Stimulated activated memory B cell treated with anti-CD40 and anti-IgM and Interleukin-4, amounts not matched to agents 10 μg/mL and 1 μg/mL and 100 μg/mL, for 72 hours (primary cell): Measurements from ENCODE around the gene PRDM15.

Experiments used
- ATAC-seq: fragments of 150-1000 bp; cut with Tn5 transposase; 2 replicates; pipeline ENCODE4 v1.10.0; 2021
- H3K27ac Mint-ChIP-seq: one replicate; pipeline ENCODE4 v1.8.0; 2022; ENCODE audit warnings: mild to moderate bottlenecking, mixed read lengths
- H3K27me3 Mint-ChIP-seq: one replicate; pipeline ENCODE4 v1.8.0; 2022; ENCODE audit warnings: mixed read lengths
- H3K36me3 Mint-ChIP-seq: one replicate; pipeline ENCODE4 v1.8.0; 2022; ENCODE audit warnings: mixed read lengths
- H3K4me1 Mint-ChIP-seq: one replicate; pipeline ENCODE4 v1.8.0; 2022; ENCODE audit warnings: mixed read lengths
- H3K4me3 Mint-ChIP-seq: one replicate; pipeline ENCODE4 v1.8.0; 2022; ENCODE audit warnings: mild to moderate bottlenecking, moderate library complexity, mixed read lengths
- H3K9me3 Mint-ChIP-seq: one replicate; pipeline ENCODE4 v1.8.0; 2022; ENCODE audit warnings: mixed read lengths

PRDM15 gene

DNA sequence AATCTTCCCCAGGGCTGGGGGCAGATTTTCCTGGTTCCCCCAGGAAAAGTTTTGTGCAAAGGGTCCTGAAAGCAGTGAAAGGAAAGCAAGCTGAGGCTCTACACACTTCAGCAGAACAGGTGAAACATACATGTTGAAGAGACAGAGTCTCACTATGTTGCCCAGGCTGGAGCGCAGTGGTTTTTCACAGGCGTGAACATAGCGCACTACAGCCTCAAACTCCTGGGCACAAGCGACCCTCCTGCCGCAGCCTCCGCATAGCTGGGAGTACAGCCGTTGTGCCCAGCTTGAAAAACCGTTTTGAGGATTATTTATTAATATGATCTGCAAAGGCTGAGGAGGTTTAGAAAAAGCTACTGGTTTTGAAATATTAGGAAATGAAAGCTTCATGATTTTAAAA, 11.8 kb downstream of the PRDM15 start:
- no peak for ATAC-seq
- peaks cover 78% of the 10 kb centered on the region for H3K4me1 Mint-ChIP-seq
- no peaks in the 10 kb centered on the region for H3K9me3 Mint-ChIP-seq
- H3K27me3 Mint-ChIP-seq: peaks cover 11% of the 10 kb centered on the region
- H3K36me3 Mint-ChIP-seq: peaks cover 14% of the 10 kb centered on the region
- no peak overlapping the region for H3K27ac Mint-ChIP-seq
- H3K4me3 Mint-ChIP-seq: no peak overlapping the region

DNA sequence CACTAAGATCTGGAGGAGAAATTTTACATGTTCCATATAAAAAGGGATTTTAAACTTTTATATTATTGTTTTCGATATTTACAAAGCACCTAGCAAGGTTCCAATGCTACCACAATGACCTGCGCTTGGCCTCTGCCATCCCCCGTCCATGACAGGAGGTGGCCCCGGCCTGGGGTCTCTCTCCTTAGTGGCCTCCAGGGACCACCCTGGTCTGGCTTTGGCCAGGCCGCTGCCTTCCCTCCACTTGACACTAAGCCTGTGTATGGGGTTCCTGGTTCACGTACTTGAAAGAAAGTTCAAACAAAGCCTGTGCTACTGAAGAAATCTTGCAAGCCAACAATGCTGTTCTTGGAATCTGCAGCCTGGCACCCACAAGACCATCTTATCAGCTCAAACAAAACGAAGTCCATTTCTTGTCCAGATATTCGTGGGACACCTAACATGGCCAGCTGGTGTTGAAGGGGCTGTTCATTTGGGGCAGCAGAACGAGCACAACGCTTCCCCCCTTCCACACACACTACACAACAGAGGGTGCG, 12.8 kb downstream of the PRDM15 start:
- no peaks in the 10 kb centered on the region for H3K9me3 Mint-ChIP-seq
- no peak for ATAC-seq
- peaks cover 83% of the 10 kb centered on the region for H3K4me1 Mint-ChIP-seq
- no peak overlapping the region for H3K27ac Mint-ChIP-seq
- no peak overlapping the region for H3K4me3 Mint-ChIP-seq
- peaks cover 10% of the 10 kb centered on the region for H3K36me3 Mint-ChIP-seq
- H3K27me3 Mint-ChIP-seq: peaks cover 11% of the 10 kb centered on the region

DNA sequence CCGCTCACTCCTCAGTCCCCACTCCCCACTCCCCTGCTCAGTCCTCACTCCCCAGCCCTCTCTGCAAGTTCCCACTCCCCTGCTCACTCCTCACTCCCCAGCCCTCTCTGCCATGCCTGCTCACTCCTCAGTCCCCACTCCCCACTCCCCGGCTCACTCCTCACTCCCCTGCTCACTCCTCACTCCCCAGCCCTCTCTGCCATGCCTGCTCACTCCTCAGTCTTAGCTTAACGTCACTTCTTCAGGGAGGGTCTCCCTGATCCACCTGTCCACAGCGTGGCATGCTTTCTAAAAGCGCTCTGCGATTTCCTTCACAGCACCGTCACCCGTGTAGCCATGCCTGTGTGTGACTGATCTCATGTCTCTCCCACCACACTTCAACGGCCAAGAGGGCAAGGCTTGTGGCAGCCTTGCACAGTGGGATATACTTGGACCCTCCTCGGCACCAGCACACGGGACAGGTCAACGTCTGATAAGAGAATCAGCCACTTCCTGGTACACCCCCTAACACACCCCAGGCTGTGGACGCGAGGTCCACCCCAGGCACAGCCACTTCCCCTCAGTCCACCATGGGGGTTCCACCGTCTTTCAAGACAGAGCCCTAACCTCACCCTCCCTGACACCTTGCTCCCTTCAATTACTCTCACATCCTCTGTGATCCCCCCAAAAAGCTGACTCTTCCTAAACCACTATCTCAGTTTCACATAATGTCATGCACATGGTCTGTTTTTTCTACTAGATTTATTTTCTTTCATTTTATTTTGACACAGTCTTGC, 14.0 kb downstream of the PRDM15 start:
- no peaks in the 10 kb centered on the region for H3K9me3 Mint-ChIP-seq
- H3K36me3 Mint-ChIP-seq: peaks cover 10% of the 10 kb centered on the region
- H3K27me3 Mint-ChIP-seq: peaks cover 11% of the 10 kb centered on the region
- peaks cover 81% of the 10 kb centered on the region for H3K4me1 Mint-ChIP-seq
- ATAC-seq: peak; percentile 81
- H3K4me3 Mint-ChIP-seq: peak overlapping the region; percentile 73
- peak overlapping the region; percentile 81 for H3K27ac Mint-ChIP-seq

DNA sequence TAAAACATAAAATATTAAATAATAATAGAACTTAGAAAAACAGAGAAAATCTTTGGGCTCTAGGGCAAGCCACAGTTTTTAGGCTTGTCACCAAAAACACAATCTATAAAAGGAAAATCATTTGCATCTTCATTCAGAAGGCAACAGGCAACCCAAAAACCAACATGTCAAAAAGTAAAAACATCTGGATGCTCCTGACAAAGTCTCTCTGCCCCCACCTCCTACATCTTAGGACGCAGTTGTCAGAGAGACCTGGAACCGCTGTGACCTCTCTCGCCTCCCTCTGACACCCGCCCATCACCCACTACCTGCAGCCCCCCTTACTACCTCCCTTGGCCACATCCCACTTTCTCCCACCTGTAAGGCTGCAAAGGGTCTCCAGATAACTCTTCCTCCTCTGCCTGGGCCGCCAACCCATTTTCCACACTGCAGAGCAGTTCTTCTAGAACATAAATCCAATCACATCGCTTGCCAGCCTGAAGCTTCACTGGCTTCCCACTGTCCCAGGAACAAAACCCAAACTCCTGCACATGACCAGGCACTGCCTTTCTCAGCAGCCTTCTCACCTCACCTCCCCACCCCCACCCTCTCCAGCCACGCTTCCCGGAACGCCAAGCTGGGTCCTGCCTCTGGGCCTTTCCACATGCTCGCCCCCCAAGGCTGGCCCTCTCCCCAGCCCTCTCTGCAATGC, 14.7 kb downstream of the PRDM15 start:
- peaks cover 11% of the 10 kb centered on the region for H3K27me3 Mint-ChIP-seq
- H3K27ac Mint-ChIP-seq: peak overlapping the region; percentile 81
- H3K4me3 Mint-ChIP-seq: peak overlapping the region; percentile 73
- ATAC-seq: no peak
- peaks cover 75% of the 10 kb centered on the region for H3K4me1 Mint-ChIP-seq
- H3K9me3 Mint-ChIP-seq: no peaks in the 10 kb centered on the region
- H3K36me3 Mint-ChIP-seq: peaks cover 15% of the 10 kb centered on the region

DNA sequence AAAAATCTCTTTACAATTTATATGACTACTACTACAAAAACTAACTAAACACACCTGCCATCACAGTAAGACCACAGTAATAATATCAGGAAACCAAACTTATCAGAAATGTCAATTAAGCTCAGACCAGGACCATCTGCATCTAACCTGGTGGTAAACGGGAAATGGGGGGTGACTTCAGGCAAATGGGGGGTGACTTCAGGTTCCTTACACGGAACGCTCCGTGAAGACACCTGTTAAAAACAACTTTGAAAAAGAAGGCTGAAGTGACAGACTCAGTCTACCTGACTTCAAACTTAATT, 15.8 kb downstream of the PRDM15 start:
- Mint-ChIP-seq H3K4me1 (peaks cover 66% of the 10 kb centered on the region), H3K27ac (peak overlapping the region; percentile 81), H3K4me3 (peak overlapping the region; percentile 2), H3K36me3 (peaks cover 22% of the 10 kb centered on the region), H3K27me3 (peaks cover 11% of the 10 kb centered on the region), H3K9me3 (no peaks in the 10 kb centered on the region)
- no peak for ATAC-seq

DNA sequence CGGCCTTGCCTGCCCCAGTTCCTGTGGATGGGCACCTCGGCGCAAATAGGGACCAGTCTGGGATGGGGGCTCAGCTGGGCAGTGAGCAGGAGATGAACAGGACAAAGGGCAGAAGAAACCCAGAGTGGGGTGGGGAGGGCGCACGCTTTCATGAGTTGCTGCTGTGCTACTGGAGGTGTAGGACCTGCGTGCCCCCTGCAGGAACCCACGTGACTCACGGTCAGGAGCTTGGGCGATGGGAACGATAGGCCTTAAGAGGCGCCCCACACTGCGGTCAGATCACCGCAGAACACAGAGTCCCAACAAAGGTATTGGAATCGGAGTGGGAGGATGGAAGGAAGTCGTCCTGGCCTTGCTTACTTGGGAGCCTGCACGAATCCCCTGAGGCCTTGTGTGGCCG, 17.2 kb downstream of the PRDM15 start:
- no peaks in the 10 kb centered on the region for H3K9me3 Mint-ChIP-seq
- peak overlapping the region; percentile 81 for H3K27ac Mint-ChIP-seq
- H3K4me1 Mint-ChIP-seq: peaks cover 56% of the 10 kb centered on the region
- no peak overlapping the region for H3K4me3 Mint-ChIP-seq
- ATAC-seq: no peak
- H3K36me3 Mint-ChIP-seq: peaks cover 34% of the 10 kb centered on the region
- H3K27me3 Mint-ChIP-seq: peaks cover 11% of the 10 kb centered on the region

DNA sequence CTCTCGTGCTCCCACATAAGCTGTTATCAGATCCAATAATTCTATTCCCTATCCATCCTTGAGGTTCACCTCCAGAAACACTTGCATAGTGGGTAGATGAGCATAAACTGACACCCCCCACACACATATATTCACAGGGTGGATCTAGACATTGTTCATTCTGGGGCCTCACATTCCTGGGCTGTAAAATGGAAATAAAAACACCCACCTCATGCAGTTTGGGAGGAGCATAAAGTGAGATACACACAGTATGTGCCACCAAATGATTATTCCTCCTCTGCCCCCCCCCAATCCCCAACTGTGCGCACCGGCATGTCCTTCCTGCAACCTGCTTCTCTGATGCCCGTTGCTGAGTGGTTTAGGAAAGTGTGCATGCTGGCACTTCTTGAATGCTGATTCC, 17.9 kb downstream of the PRDM15 start:
- Mint-ChIP-seq H3K27ac (peak overlapping the region; percentile 81), H3K4me3 (no peak overlapping the region), H3K27me3 (peaks cover 11% of the 10 kb centered on the region), H3K9me3 (no peaks in the 10 kb centered on the region), H3K36me3 (peaks cover 40% of the 10 kb centered on the region), H3K4me1 (peaks cover 49% of the 10 kb centered on the region)
- no peak for ATAC-seq

DNA sequence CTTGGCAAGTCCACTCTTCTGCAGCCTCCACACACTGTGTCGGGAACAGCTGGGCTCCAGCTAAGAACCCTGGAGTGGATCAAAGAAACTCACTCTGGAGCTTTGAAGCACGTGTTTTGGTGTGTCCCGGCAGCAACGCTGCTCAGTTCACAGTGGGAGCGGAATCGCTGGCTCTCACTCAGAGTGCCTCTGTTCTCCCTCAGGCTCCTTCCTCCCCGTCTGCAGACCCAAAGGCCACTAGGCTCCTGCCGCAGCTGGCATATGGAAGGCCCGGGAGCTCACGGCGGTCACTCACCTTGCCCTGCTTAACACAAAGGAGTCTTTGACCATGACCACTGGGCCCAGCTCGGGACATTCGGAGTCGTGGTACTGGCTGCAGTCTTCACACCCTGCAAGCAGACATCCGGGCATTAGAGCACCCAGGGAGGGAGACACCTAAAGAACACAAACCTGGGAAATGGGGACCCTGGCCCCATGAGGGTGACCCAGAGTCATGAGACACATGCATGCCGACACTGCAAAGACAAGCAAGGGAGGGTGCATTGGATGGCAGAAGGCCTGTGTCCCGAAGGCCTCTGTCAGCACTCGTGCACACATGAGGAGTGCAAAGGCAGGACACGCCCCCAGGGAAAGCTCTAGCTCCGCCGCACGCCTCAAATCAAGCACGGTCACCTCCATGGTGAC, 19.7 kb downstream of the PRDM15 start:
- H3K36me3 Mint-ChIP-seq: peaks cover 44% of the 10 kb centered on the region
- H3K4me3 Mint-ChIP-seq: no peak overlapping the region
- peaks cover 31% of the 10 kb centered on the region for H3K4me1 Mint-ChIP-seq
- H3K27ac Mint-ChIP-seq: no peak overlapping the region
- peaks cover 3% of the 10 kb centered on the region for H3K27me3 Mint-ChIP-seq
- no peak for ATAC-seq
- H3K9me3 Mint-ChIP-seq: no peaks in the 10 kb centered on the region

DNA sequence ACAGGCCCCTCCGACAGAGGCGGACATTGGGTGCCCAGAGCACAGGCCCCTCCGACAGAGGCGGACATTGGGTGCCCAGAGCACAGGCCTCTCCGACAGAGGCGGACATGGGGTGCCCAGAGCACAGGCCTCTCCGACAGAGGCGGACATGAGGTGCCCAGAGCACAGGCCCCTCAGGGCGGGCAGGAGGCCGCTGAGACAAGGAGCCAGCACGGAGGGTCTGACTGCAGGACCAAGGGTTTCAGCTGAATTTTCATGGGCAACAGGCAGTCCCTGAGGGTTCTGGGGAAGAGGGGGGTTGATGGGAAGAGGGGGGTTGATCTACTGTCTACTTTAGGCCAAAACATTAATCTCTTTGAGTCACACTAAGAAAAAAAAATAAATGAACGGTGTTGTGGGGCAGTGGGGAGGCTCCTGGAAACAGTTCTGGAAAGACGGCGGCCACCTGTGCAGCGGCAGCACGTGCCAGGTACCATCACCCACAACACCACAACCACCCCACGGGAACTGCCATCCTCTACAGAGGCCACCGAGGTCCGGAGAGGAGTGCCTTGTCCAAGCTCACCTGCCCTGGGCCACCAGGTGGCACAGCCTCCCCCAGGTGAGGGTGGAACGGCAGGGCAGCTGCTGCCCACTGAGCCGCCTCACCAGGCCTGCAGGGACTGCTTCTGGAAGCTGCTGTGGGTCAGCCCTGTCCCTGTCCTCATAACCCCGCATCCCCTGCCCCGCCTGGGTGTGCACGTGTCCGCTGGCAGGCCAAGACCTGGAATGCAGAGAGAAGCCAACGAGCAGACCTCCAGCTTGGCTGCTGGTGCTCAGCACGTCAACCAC, 20.5 kb downstream of the PRDM15 start:
- ATAC-seq: no peak
- H3K27me3 Mint-ChIP-seq: no peaks in the 10 kb centered on the region
- H3K27ac Mint-ChIP-seq: no peak overlapping the region
- peaks cover 51% of the 10 kb centered on the region for H3K36me3 Mint-ChIP-seq
- H3K4me1 Mint-ChIP-seq: peaks cover 25% of the 10 kb centered on the region
- H3K9me3 Mint-ChIP-seq: no peaks in the 10 kb centered on the region
- no peak overlapping the region for H3K4me3 Mint-ChIP-seq

DNA sequence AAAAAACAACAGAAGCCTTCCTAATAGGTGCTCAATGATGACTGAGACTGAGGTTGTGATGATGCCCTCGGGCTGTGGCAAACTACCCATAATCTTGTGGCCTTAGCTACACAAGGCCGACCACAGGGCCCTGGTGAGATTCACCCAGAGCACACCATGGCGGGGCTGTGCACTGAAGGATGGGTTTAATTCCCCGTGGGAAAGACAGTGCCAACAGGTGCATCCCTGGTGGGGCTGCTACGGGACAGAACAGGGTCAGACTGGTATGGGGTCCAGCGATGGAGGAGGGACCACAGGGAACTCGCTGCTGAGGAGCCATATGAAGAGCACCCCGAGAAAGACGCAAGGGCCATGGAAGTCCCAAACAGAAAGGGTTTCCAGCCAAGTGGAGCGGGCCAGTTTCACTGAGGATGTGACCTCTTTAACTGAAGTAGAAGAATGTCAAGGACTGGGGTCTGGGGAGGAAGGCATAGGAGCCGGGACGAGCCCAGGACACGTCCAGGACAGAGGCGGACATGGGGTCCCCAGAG, 21.3 kb downstream of the PRDM15 start:
- no peak overlapping the region for H3K4me3 Mint-ChIP-seq
- H3K27me3 Mint-ChIP-seq: no peaks in the 10 kb centered on the region
- H3K36me3 Mint-ChIP-seq: peaks cover 57% of the 10 kb centered on the region
- no peaks in the 10 kb centered on the region for H3K9me3 Mint-ChIP-seq
- H3K4me1 Mint-ChIP-seq: peaks cover 17% of the 10 kb centered on the region
- H3K27ac Mint-ChIP-seq: peak overlapping the region; percentile 48
- no peak for ATAC-seq

DNA sequence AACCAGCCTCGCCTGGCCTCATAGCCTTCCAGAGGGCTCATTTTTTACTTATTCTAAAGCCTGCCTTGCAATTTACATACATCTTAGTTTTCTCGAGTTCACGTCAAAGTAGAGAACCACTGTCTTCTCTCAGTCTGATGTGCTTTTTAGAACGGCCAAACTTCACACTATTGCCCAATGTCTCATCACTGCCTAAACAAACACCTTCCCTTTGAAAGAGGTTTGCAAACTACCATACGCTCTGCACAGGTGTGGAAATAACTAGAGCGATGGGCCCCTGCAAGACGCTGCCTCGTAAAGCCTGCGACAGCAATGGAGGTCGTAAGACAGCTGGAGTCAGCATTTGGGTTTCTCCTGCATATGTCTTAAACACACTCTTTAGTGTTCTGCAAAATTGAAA, 22.6 kb downstream of the PRDM15 start:
- Mint-ChIP-seq H3K4me1 (peaks cover 4% of the 10 kb centered on the region), H3K27ac (no peak overlapping the region), H3K4me3 (no peak overlapping the region), H3K36me3 (peaks cover 60% of the 10 kb centered on the region), H3K27me3 (no peaks in the 10 kb centered on the region), H3K9me3 (no peaks in the 10 kb centered on the region)
- ATAC-seq: no peak

DNA sequence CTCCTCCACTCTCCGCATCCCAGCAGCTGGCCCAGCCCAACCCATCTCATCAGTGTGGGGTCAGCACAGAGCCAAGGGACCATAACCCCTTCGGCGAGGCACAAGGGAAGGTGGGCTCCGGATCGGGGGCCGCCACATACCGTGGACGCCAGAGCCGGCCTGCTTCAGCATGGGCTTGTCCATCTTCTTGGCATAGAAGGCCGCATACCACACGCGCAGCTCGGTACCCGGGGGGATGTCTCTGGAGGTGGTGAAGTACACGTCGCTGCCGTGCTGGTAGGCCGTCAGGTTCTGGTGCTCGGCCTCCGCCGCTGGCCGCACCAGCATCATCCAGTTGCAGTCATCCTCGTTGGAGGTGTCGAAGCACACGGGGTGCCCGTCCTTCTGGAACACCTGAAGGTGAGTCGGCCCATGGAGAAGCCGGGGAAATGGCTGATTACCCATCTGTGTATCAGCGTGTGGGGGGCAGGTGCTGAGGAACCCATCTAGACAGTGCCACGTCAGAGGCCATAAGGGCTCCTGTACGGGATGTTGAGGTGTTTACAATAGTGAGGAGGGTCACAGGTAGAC, 24.6 kb downstream of the PRDM15 start:
- Mint-ChIP-seq H3K4me1 (no peaks in the 10 kb centered on the region), H3K36me3 (peaks cover 64% of the 10 kb centered on the region), H3K9me3 (no peaks in the 10 kb centered on the region), H3K27ac (no peak overlapping the region), H3K4me3 (no peak overlapping the region), H3K27me3 (no peaks in the 10 kb centered on the region)
- no peak for ATAC-seq

DNA sequence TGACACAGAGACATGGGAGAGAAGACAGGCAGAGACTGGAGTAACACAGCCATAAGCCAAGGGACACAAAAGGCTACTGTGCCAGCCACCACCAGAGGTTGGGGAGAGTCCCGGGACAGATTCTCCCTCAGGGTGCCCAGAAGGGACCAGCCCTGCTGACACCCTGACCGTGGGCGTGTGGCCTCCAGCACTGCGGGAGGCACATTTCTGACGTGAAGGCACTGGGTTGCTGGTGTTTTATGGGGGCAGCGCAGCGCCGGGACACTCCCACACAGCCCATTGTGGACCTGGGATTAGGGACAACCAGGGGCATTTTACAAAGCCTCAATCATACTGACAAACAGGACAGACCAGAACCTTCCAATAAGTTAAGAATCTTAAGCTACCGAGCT, 26.2 kb downstream of the PRDM15 start:
- no peak overlapping the region for H3K27ac Mint-ChIP-seq
- H3K36me3 Mint-ChIP-seq: peaks cover 64% of the 10 kb centered on the region
- no peaks in the 10 kb centered on the region for H3K27me3 Mint-ChIP-seq

DNA sequence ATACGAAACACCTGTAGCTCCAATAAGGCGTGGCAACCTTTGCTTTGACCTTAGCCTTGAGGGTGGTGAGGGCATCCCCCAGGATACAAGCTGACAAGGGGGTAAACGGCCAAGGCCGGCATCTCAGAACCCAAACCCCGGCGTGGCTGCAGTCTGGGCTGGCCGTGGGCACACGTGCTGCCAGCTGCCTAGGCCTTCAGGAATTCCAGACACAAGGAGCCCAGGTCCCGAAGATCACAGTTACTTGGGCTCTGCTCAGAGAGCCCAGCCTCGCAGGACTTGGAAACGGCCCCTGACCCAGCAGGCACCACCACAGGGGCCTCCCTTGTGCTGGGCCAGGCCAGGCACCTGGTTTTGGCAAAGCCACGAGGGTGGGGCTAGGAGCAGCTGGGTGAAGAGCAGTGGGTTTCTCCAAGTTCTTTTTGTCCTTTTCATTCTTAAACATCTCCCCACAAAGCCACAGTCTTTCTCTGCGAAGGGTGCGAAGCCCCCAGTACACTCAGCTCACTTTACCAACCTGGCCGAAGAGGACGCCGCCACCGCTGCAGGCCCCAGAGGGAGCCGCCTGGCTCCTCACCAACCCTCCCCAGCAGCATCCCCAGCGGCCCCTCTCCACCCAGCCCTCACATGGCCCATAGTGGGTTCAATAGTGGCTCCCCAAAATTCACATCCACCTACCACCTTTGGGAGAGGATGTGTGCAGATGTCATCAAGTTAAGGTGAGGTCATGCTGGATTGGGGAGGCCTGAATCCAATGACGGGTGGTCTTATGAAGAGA, 26.8 kb downstream of the PRDM15 start:
- no peak overlapping the region for H3K27ac Mint-ChIP-seq
- no peaks in the 10 kb centered on the region for H3K9me3 Mint-ChIP-seq
- no peak for ATAC-seq
- H3K4me3 Mint-ChIP-seq: no peak overlapping the region
- H3K27me3 Mint-ChIP-seq: no peaks in the 10 kb centered on the region
- no peaks in the 10 kb centered on the region for H3K4me1 Mint-ChIP-seq
- H3K36me3 Mint-ChIP-seq: peaks cover 61% of the 10 kb centered on the region

More for the DNA sequence above, 26.2 kb downstream of the PRDM15 start:
- Mint-ChIP-seq H3K4me3 (no peak overlapping the region), H3K9me3 (no peaks in the 10 kb centered on the region), H3K4me1 (no peaks in the 10 kb centered on the region)
- ATAC-seq: no peak
